Effector memory CD8-positive, alpha-beta T cell (primary cell): Measurements from ENCODE around the gene ST7.

Experiments
- ATAC-seq: fragments of 150-1000 bp; cut with Tn5 transposase; replicated peaks from 2 replicates; pipeline ENCODE4 v1.10.0; 2021; ENCODE audit warnings: mild to moderate bottlenecking, moderate library complexity
- DNase-seq, 3 experiments: peaks; one replicate each; pipeline ENCODE4 v3.0.0; 2021
- H3K27ac Mint-ChIP-seq, 2 donors: one replicate each; pipeline ENCODE4 v1.8.0; 2022; ENCODE audit warnings: mild to moderate bottlenecking in 2 of 2, mixed read lengths in 2 of 2, moderate library complexity in 2 of 2
- H3K27me3 Mint-ChIP-seq, 2 donors: one replicate each; pipeline ENCODE4 v1.8.0; 2022; ENCODE audit warnings: mixed read lengths in 2 of 2
- H3K36me3 Mint-ChIP-seq: one replicate; pipeline ENCODE4 v1.8.0; 2022; ENCODE audit warnings: mild to moderate bottlenecking, moderate library complexity, mixed read lengths; ENCODE audit not compliant: insufficient read depth
- H3K4me1 Mint-ChIP-seq, 2 donors: one replicate each; pipeline ENCODE4 v1.8.0; 2022; ENCODE audit warnings: low read depth in 2 of 2, mixed read lengths in 2 of 2
- H3K4me3 Mint-ChIP-seq, 2 donors: one replicate each; pipeline ENCODE4 v1.8.0; 2022; ENCODE audit warnings: mild to moderate bottlenecking in 2 of 2, mixed read lengths in 2 of 2, moderate library complexity in 2 of 2
- H3K9me3 Mint-ChIP-seq, 2 donors: one replicate each; pipeline ENCODE4 v1.8.0; 2022; ENCODE audit warnings: mixed read lengths in 2 of 2

ST7 gene

GRCh38 chr7:116994611-116995010 is 41.3 kb downstream of the ST7 start:
- no peak overlapping the region for H3K4me3 Mint-ChIP-seq
- H3K36me3 Mint-ChIP-seq = no peaks in the 10 kb centered on the region
- no peaks in the 10 kb centered on the region for H3K27me3 Mint-ChIP-seq
- H3K27ac Mint-ChIP-seq = no peak overlapping the region
- H3K9me3 Mint-ChIP-seq = no peaks in the 10 kb centered on the region
- DNase-seq = no peak
- H3K4me1 Mint-ChIP-seq = no peaks in the 10 kb centered on the region
- no peak for ATAC-seq

- Mint-ChIP-seq H3K36me3 (no peaks in the 10 kb centered on the region), H3K27me3 (no peaks in the 10 kb centered on the region), H3K27ac (no peak overlapping the region), H3K9me3 (no peaks in the 10 kb centered on the region), H3K4me1 (no peaks in the 10 kb centered on the region), H3K4me3 (no peak overlapping the region)
- ATAC-seq (no peak), DNase-seq (no peak)
Measured at GRCh38 chr7:116997972-116998371, 44.7 kb downstream of the ST7 start.

- no peaks in the 10 kb centered on the region for H3K4me1 Mint-ChIP-seq
- H3K27ac Mint-ChIP-seq = no peak overlapping the region
- no peak overlapping the region for H3K4me3 Mint-ChIP-seq
- H3K36me3 Mint-ChIP-seq = no peaks in the 10 kb centered on the region
- DNase-seq = no peak
- no peaks in the 10 kb centered on the region for H3K27me3 Mint-ChIP-seq
- no peaks in the 10 kb centered on the region for H3K9me3 Mint-ChIP-seq
- no peak for ATAC-seq
Measured at GRCh38 chr7:116998567-116999175, 45.4 kb downstream of the ST7 start.

GRCh38 chr7:116999311-116999710 is 46.0 kb downstream of the ST7 start:
- Mint-ChIP-seq H3K27ac (no peak overlapping the region), H3K36me3 (no peaks in the 10 kb centered on the region), H3K27me3 (no peaks in the 10 kb centered on the region), H3K4me1 (no peaks in the 10 kb centered on the region), H3K9me3 (no peaks in the 10 kb centered on the region), H3K4me3 (no peak overlapping the region)
- ATAC-seq = no peak
- DNase-seq = no peak

GRCh38 chr7:117001283-117001682 is 48.0 kb downstream of the ST7 start:
- Mint-ChIP-seq H3K27ac (no peak overlapping the region), H3K4me1 (no peaks in the 10 kb centered on the region), H3K9me3 (no peaks in the 10 kb centered on the region), H3K4me3 (no peak overlapping the region), H3K36me3 (no peaks in the 10 kb centered on the region), H3K27me3 (no peaks in the 10 kb centered on the region)
- DNase-seq (no peak), ATAC-seq (no peak)

GRCh38 chr7:117004899-117005298 is 51.6 kb downstream of the ST7 start:
- Mint-ChIP-seq H3K4me1 (peaks cover 12 to 19% of the 10 kb centered on the region in 2 donors), H3K4me3 (no peak overlapping the region), H3K36me3 (no peaks in the 10 kb centered on the region), H3K27me3 (no peaks in the 10 kb centered on the region), H3K9me3 (no peaks in the 10 kb centered on the region), H3K27ac (no peak overlapping the region)
- ATAC-seq = no peak
- no peak for DNase-seq

- no peak overlapping the region for H3K27ac Mint-ChIP-seq
- no peaks in the 10 kb centered on the region for H3K36me3 Mint-ChIP-seq
- no peak for DNase-seq
- H3K27me3 Mint-ChIP-seq = no peaks in the 10 kb centered on the region
- no peaks in the 10 kb centered on the region for H3K9me3 Mint-ChIP-seq
- peaks cover 17 to 24% of the 10 kb centered on the region in 2 donors for H3K4me1 Mint-ChIP-seq
- ATAC-seq = no peak
- no peak overlapping the region for H3K4me3 Mint-ChIP-seq
Measured at GRCh38 chr7:117005449-117005848, 52.1 kb downstream of the ST7 start.

GRCh38 chr7:117006907-117007684 is 53.8 kb downstream of the ST7 start:
- peaks cover 30 to 39% of the 10 kb centered on the region in 2 donors for H3K4me1 Mint-ChIP-seq
- no peak overlapping the region for H3K27ac Mint-ChIP-seq
- no peak overlapping the region for H3K4me3 Mint-ChIP-seq
- DNase-seq (no peak), ATAC-seq (no peak)
- H3K9me3 Mint-ChIP-seq = no peaks in the 10 kb centered on the region
- no peaks in the 10 kb centered on the region for H3K36me3 Mint-ChIP-seq
- no peaks in the 10 kb centered on the region for H3K27me3 Mint-ChIP-seq

GRCh38 chr7:117008118-117008885 is 55.0 kb downstream of the ST7 start:
- DNase-seq (no peak), ATAC-seq (no peak)
- Mint-ChIP-seq H3K9me3 (no peaks in the 10 kb centered on the region), H3K27ac (no peak overlapping the region), H3K27me3 (no peaks in the 10 kb centered on the region), H3K4me3 (no peak overlapping the region), H3K4me1 (peaks cover 30 to 39% of the 10 kb centered on the region in 2 donors), H3K36me3 (no peaks in the 10 kb centered on the region)

GRCh38 chr7:117008886-117009531 is 55.7 kb downstream of the ST7 start:
- H3K4me3 Mint-ChIP-seq = peak overlapping the region; percentile 28 to 57
- no peaks in the 10 kb centered on the region for H3K36me3 Mint-ChIP-seq
- DNase-seq = no peak
- H3K27ac Mint-ChIP-seq = peak overlapping the region in 1 of 2 donors; percentile 6
- H3K27me3 Mint-ChIP-seq = no peaks in the 10 kb centered on the region
- peak; percentile 77 for ATAC-seq
- H3K4me1 Mint-ChIP-seq = peaks cover 30 to 39% of the 10 kb centered on the region in 2 donors
- H3K9me3 Mint-ChIP-seq = no peaks in the 10 kb centered on the region

GRCh38 chr7:117009705-117010361 is 56.5 kb downstream of the ST7 start:
- Mint-ChIP-seq H3K36me3 (no peaks in the 10 kb centered on the region), H3K27me3 (no peaks in the 10 kb centered on the region), H3K4me1 (peaks cover 30 to 39% of the 10 kb centered on the region in 2 donors), H3K4me3 (peak overlapping the region in 1 of 2 donors; percentile 50), H3K27ac (peak overlapping the region; percentile 6 to 84), H3K9me3 (no peaks in the 10 kb centered on the region)
- DNase-seq (no peak), ATAC-seq (no peak)

GRCh38 chr7:117010375-117011133 is 57.3 kb downstream of the ST7 start:
- Mint-ChIP-seq H3K4me3 (peak overlapping the region; percentile 50), H3K27me3 (no peaks in the 10 kb centered on the region), H3K27ac (peak overlapping the region; percentile 41 to 84), H3K36me3 (no peaks in the 10 kb centered on the region), H3K9me3 (no peaks in the 10 kb centered on the region), H3K4me1 (peaks cover 30 to 43% of the 10 kb centered on the region in 2 donors)
- ATAC-seq (no peak), DNase-seq (no peak)
